Activated T-cell treated with anti-CD3 and anti-CD28 coated beads, Interleukin-2, amount 50 U/mL, for 4 hours (primary cell): ENCODE measurements around the gene GPX8. TPM values are rescaled to one million over a fixed set of nuclear protein-coding genes. Genes with fewer than 3 reads are reported as not detected.

Source experiments
- ATAC-seq, 2 donors: fragments of 200-7000 bp; cut with Tn5 transposase; one replicate each; pipeline ENCODE4 v1.10.0; 2021
- DNase-seq: peaks from one replicate; pipeline ENCODE4 v3.0.0-alpha.2; 2020
- H3K27me3 Mint-ChIP-seq: one replicate; pipeline ENCODE4 v1.8.0; 2021; ENCODE audit warnings: low read depth, mixed read lengths
- H3K36me3 Mint-ChIP-seq: one replicate; pipeline ENCODE4 v1.8.0; 2022; ENCODE audit warnings: mixed read lengths; ENCODE audit not compliant: insufficient read depth
- H3K4me1 Mint-ChIP-seq: one replicate; pipeline ENCODE4 v1.8.0; 2021; ENCODE audit warnings: low read depth, mixed read lengths
- H3K4me3 Mint-ChIP-seq: one replicate; pipeline ENCODE4 v1.8.0; 2021; ENCODE audit warnings: mild to moderate bottlenecking, moderate library complexity, mixed read lengths
- H3K9me3 Mint-ChIP-seq: one replicate; pipeline ENCODE4 v1.8.0; 2021; ENCODE audit warnings: mixed read lengths
- total RNA-seq, 3 donors: library from RNA; stranded (reverse); gene quantifications; one replicate each; pipeline ENCODE4 v1.2.1, GENCODE V29; 2021

GPX8 gene
- total RNA-seq, 3 donors from 2014 or later = 0.08 to 0.40 (median 0.16) TPM

GRCh38 chr5:55188656-55189540, 28.9 kb downstream of the GPX8 start:
- Mint-ChIP-seq H3K4me1 (no peaks in the 10 kb centered on the region), H3K27me3 (peaks cover 56% of the 10 kb centered on the region), H3K4me3 (no peak overlapping the region), H3K9me3 (no peaks in the 10 kb centered on the region), H3K36me3 (no peaks in the 10 kb centered on the region)
- ATAC-seq (no peak), DNase-seq (no peak)

- ATAC-seq (no peak), DNase-seq (no peak)
- H3K4me1 Mint-ChIP-seq = no peaks in the 10 kb centered on the region
- no peaks in the 10 kb centered on the region for H3K9me3 Mint-ChIP-seq
- no peaks in the 10 kb centered on the region for H3K36me3 Mint-ChIP-seq
- no peak overlapping the region for H3K4me3 Mint-ChIP-seq
- peaks cover 48% of the 10 kb centered on the region for H3K27me3 Mint-ChIP-seq
Observed at GRCh38 chr5:55191165-55191564, 31.2 kb downstream of the GPX8 start.

- no peaks in the 10 kb centered on the region for H3K9me3 Mint-ChIP-seq
- ATAC-seq = no peak
- H3K4me3 Mint-ChIP-seq = no peak overlapping the region
- DNase-seq = no peak
- H3K27me3 Mint-ChIP-seq = peaks cover 36% of the 10 kb centered on the region
- H3K36me3 Mint-ChIP-seq = no peaks in the 10 kb centered on the region
- H3K4me1 Mint-ChIP-seq = no peaks in the 10 kb centered on the region
Observed at GRCh38 chr5:55205001-55205400, 45.0 kb downstream of the GPX8 start.

GRCh38 chr5:55211184-55211874, 51.4 kb downstream of the GPX8 start:
- Mint-ChIP-seq H3K4me1 (no peaks in the 10 kb centered on the region), H3K27me3 (peaks cover 15% of the 10 kb centered on the region), H3K4me3 (no peak overlapping the region), H3K9me3 (no peaks in the 10 kb centered on the region), H3K36me3 (no peaks in the 10 kb centered on the region)
- DNase-seq (no peak), ATAC-seq (no peak)

Other genes with a start within 250 kb of the GPX8 start
- gene ESM1, start 174.6 kb upstream of the GPX8 start, total RNA-seq = under 1 TPM in 1 of 3 donors, not detected in 2; 0.18 TPM
- under 1 TPM; 0.25 to 0.50 (median 0.35) TPM for gene GZMK, start 135.9 kb upstream of the GPX8 start, total RNA-seq
- 10 to 100 TPM in 1 of 3 donors, 1 to 10 TPM in 2; 5.6 to 14.4 (median 7.7) TPM for gene GZMA, start 57.5 kb upstream of the GPX8 start, total RNA-seq
- under 1 TPM in 2 of 3 donors, not detected in 1; 0.11 to 0.16 TPM for gene CDC20B, start 13.0 kb downstream of the GPX8 start, total RNA-seq
- not detected for gene MCIDAS, start 67.1 kb downstream of the GPX8 start, total RNA-seq
- gene CCNO, start 73.4 kb downstream of the GPX8 start, total RNA-seq = not detected
- gene DHX29, start 147.5 kb downstream of the GPX8 start, total RNA-seq = 10 to 100 TPM; 22.3 to 23.1 (median 22.5) TPM
- gene MTREX, start 147.8 kb downstream of the GPX8 start, total RNA-seq = 100 to 1,000 TPM; 115 to 121 (median 117) TPM